Measurements from ENCODE around the gene HOXB4. TPM values are rescaled to one million over a fixed set of nuclear protein-coding genes. Genes with fewer than 3 reads are reported as not detected.

Gene HOXB4
- polyA plus RNA-seq, 5 donors, result 10.7 to 14.3 (median 12.6) TPM

GRCh38 chr17:48615963-48616716 is 38.0 kb upstream of the HOXB4 start:
- DNase-seq, result no peak

GRCh38 chr17:48615047-48615962 is 37.2 kb upstream of the HOXB4 start, which contains the start of gene HOXB8:
Gene HOXB8 (minus strand): TSS chr17:48615292. CDS start chr17:48614704, 588 bp downstream.
- DNase-seq, result no peak

GRCh38 chr17:48613862-48614694 is 35.9 kb upstream of the HOXB4 start:
- DNase-seq, result no peak

- no peak for DNase-seq
Observed at GRCh38 chr17:48612854-48613691, 34.9 kb upstream of the HOXB4 start.

GRCh38 chr17:48612456-48612853 is 34.3 kb upstream of the HOXB4 start:
- DNase-seq, result no peak

GRCh38 chr17:48611681-48612455 is 33.7 kb upstream of the HOXB4 start:
- no peak for DNase-seq

GRCh38 chr17:48611213-48611612 is 33.1 kb upstream of the HOXB4 start:
- no peak for DNase-seq

- DNase-seq, result no peak
Observed at GRCh38 chr17:48610282-48611211, 32.4 kb upstream of the HOXB4 start, which contains the start of gene HOXB7. Gene HOXB7 (minus strand): TSS chr17:48611017. CDS start chr17:48610918, 99 bp downstream.

GRCh38 chr17:48609759-48610281 is 31.7 kb upstream of the HOXB4 start:
- no peak for DNase-seq

GRCh38 chr17:48609033-48609432 is 30.9 kb upstream of the HOXB4 start:
- DNase-seq, result no peak

GRCh38 chr17:48608494-48608834 is 30.3 kb upstream of the HOXB4 start:
- no peak for DNase-seq

- no peak for DNase-seq
Observed at GRCh38 chr17:48606892-48607614, 28.9 kb upstream of the HOXB4 start.

- DNase-seq, result no peak
Observed at GRCh38 chr17:48605991-48606891, 28.1 kb upstream of the HOXB4 start.

GRCh38 chr17:48605409-48605919 is 27.3 kb upstream of the HOXB4 start:
- no peak for DNase-seq

- no peak for DNase-seq
Observed at GRCh38 chr17:48604770-48605329, 26.7 kb upstream of the HOXB4 start, which contains the start of gene HOXB6. Gene HOXB6 (minus strand): TSS chr17:48604986. CDS start chr17:48598150, 6,836 bp downstream.

Data from right lung (tissue), 5 donors.